ENCODE measurements around the gene MTG2.

MTG2 gene

DNA sequence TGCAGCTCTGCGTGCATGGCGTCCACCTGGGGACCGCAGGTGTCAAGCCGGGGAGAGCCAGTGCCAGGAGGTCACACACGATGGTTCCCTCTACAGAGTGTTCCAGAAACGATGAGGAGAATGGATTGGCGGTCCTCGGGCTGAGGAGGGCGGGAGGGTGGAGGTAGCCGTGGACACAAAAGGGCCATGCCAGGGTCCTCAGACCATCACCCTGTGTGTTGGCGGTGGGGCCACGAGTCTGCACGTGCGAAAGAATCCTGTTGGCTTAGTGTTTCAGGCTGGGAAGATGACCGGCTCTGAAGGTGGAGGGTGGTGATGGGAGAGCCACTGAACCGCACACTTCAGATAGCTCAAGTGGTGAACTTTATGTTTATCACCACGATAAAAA, 23.6 kb downstream of the MTG2 start:
- DNase-seq (ENCODE audit: low spot score), result no peak

DNA sequence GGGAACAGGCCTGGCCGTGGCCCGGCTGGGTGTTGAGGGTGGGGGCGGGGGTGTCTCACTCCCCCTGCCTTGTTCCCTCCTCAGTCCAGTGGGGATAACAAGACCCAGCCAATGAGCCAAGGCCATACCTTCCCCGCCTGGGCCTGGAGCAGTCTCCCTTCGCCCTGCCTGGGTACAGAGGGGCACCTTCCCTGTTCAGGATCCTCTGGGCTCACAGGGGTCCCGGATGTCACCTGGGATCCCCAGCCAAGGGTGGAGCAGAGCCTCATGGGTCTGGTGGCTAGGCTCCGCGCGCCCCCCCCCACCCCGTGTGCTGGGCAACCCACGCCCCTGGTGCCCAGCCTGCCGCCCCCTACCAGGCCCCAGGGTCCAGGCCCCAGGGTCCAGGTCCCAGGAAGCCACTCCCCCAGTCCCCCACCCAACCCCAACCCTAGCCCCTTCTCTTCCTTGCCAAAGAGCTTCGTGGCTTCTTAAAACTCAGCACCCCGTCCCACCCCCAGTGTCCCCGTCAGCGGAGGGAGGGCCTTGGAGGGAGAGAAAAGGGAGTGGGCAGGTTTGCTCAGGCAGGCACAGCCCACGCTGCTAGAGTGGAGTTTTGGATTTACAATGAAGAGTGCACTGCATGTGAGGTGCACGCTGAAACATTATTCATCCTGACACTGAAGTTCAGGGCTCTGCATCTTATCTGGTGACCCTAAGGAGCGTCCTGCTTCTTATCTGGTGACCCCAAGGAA, 25.4 kb downstream of the MTG2 start:
- DNase-seq (ENCODE audit: low spot score), result no peak

DNA sequence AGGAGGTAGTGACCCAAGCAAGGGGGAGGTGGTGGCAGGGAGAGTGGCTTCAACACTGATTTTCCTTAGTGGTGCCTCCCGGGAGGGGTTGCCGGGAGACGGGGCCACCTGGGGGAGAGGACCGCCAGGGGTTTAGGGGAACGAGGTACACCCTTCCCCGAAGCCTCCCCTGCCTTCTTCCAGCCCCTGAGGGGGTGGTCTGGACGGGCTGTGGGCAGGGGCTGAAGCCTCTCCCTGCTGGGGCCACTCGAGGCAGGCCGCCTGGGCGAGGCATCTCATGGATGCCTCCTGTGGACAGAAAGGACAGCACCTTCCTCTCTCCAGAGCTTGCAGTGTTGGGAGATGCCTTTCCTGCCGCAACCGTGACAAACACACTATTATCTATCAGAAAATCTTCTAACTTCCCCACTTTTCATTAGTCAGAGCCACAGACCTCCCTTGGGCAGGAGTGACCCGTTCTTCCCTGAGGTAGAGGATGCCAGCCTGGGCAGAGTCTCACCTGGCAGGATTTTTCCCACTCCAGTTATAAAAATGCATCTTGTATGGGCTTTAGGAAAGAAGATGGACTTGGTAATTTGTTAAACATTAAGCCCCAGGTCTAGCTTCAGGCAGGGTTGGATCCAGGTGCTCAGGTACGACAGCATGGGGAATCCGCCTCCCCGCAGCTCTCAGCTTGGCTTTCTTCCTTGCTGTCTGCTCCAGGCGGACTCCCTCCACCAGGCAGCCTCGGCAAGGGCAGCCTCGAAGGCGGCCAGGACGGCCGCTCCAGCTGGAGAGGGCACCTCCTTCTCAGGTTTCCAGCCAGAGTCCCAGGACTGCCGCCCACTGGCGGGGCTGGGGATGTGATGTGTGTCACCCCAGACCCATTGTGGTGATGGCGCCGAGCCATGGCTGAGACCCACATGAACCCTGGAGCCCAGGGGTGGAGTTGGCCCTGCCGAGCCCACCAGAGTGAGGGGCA, 26.2 kb downstream of the MTG2 start:
- no peak for DNase-seq (ENCODE audit: low spot score)

DNA sequence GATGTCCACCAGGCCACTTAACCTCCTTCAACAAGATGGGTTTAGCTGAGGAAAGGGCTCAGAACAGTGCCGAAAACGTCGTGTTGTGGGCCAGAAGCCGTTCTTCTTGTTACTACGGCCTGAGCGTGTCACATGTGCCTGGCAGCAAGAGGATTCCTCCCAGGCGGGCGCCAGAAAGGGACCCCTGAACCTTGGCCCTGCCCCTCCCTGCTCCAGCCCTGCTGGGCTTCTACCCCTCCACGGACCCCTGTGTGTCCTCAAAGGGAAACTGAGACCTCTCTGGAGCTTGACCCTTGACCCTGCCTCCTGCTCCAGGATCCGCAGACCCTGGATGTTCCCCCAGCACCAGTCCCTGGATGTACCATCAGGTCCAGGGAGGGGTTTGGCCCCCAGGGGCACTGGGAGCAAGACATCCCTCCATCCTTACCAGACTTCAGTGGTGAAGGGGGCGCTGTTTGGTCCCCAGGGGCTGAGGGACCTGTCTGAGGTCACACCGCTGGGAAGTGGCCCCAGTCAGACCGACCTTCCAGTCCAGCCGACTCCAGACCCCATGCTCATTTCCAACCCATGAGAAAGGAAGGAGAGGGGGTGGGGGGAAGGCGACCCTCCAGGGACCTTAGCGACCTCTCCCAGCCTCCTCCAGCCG, 27.1 kb downstream of the MTG2 start:
- DNase-seq (ENCODE audit: low spot score), result no peak

DNA sequence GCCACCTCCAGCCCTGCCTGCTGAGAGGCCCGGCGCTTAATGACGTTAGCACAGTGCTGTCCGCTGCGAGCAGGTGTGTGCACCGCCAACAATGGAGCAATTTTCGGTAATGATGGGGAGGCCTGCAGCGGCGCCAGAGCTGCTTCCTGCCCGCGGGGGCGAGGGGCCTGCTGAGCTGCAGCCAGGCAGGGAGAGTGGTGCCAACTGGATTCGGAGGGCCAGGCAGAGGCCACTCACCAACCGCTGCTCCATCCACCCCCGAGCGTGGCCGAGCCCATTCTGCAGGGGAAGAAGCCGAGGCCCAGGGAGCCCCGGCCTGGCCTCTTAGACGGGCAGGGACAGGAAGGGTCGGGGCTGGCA, 27.6 kb downstream of the MTG2 start:
- DNase-seq (ENCODE audit: low spot score), result no peak

DNA sequence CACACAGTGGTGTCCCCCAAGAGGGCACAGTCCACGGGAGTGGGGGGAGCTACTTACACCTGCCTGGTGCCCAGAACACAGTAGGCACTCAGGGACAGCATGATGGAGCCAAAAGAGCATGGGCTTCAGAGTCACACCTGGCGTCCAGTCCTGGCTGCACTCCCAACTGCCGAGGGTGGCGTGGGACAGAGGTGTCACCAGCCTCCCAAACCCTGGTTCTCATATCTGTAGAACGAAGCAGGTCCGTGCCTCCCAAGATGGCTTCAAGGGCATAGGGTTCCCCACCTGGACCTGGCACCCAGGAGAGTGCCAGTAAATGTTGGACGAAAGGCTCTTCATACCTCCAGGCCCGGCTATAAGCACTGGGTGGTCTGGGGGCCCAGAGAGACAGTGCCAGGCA, 28.4 kb downstream of the MTG2 start:
- DNase-seq (ENCODE audit: low spot score), result no peak

DNA sequence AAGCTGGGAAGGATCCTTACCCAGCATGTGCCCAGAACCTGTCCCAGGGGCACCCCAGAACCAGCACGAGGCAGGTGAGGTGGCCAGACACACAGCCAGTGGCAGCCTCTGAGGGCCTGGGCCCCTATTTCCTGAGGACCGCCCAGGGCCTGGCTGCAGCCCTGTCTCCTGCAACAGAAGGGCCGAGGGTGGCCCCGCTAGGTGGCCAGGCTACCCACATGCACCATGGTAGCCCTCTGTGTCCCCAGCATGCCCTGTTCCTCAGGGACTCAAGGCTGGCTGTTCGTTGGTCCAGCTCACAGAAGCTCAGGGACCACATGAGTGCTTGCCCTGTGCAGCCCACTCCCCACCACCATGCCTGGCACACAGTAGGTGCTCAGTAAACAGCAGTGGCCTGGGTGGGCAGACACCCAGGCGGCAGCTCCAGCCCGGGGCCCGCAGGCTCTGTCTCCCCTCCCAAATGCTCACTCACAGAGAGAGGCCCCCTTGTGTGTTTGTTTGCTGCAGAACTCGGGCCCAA, 29.0 kb downstream of the MTG2 start:
- DNase-seq (ENCODE audit: low spot score), result no peak

DNA sequence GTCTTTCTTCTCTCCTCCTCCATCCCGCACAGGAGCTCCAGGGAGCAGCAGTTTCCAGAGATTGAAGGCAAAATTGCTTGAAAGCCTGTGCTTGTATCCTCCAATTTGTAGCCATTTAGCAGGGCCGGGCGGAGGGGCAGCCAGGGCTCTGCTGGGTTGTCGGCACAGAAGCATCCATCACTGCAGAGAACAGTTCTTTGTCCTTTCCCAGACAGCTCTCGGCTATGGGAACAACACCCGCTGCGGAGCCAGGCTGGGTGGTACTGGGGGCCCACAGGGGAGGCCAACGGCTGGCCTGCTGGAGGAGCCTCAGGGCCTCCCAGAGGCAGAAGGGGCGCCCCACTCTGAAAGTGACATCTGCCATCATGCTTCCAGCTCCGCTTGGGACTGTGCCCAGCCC, 29.5 kb downstream of the MTG2 start:
- no peak for DNase-seq (ENCODE audit: low spot score)

DNA sequence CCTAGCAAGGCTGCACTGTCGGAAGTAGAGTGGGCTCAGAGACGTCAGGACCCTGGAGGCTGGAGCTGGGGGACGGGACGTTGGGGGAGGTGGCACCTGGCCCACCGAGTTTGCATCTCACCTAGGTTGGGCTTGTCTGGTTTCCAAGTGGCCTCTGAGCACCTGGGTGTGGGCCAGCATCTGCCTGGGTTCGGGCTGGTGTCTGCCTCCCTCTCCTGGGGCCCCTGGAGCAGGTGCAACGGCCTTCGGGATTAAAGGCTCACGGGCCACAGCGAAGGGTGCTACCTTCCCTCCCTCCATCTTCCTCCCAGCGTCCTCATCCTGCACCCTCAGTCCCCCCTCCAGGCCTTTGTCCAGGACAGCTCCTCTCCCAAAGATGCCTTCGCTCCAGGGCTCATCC, 31.2 kb downstream of the MTG2 start:
- DNase-seq (ENCODE audit: low spot score), result no peak

DNA sequence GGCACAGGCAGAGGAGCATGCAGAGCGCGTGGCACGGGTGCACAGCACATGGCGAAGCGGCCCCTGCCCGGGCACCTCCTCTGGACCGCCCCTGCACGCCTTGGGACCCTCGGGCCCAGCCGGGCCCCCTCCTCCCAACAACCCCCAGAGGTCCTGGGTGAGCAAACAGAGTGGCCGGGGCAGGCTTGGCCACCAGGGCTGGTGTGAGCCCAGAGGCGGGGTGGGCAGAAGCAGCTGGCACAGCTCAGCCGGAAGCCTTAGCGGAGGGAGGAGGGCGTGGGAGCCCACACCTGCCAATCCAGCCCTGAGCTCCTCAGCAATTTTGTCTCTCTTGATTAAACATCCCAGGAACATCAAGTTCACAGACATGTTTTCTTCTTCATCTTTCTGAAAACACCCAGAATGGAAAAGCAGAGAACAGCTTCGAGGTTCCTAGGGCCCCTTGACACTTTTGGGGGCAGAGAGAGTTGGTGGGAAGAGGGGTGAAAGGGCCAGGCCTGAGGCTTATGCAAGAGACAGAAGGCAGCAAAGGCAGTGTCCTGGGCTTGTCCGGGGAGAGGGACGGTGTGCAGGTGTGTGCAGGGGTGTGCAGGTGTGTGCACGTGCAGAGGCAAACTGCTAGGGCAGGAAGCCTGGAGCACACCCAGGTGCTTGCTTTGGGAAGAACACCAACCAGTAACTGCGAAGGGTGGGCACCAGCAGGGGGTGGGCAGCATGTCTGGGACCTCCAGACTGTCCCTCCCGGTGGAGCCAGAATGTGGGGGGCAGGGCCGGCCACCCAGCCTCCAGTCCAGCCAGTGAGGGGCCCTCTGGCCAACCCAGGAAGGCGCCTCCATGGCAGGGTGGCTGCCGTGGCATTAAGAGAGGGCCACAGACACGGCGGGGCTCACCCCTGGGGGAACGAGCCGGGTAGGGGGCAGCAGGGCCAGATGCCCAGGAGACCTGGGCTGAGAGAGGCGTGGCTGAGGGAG, 32.5 kb downstream of the MTG2 start:
- no peak for DNase-seq (ENCODE audit: low spot score)

DNA sequence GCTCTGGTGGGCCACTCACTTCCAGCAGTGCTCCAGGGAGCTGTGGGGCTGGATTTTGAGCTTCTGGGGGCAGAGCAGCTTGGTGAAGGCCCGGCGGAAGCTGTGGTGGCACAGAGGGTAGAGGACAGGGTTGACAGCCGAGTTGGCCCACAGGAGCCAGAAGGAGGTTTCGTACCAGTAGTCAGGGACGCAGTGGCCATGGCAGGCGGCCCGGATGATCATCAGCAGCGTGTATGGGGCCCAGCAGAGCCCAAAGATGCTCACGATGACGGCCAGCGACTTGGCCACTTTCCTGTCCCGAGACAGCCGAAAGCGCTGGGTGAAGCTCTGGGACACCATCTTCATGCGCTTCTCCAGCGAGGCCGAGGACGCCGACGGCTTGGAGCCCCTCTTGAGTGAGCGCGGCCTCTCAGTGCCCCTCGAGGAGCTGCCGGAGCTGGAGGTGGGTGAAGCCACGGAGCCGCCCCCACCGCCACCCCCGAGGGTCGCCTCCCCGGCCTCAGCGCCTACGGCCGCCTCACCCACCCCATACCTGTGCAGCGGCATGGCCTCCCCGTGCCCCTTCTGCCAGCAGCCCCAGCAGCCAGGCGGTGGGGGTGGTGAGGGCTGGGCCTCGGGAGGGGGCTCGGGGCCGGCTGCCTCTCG, 33.3 kb downstream of the MTG2 start:
- DNase-seq (ENCODE audit: low spot score), result no peak

DNA sequence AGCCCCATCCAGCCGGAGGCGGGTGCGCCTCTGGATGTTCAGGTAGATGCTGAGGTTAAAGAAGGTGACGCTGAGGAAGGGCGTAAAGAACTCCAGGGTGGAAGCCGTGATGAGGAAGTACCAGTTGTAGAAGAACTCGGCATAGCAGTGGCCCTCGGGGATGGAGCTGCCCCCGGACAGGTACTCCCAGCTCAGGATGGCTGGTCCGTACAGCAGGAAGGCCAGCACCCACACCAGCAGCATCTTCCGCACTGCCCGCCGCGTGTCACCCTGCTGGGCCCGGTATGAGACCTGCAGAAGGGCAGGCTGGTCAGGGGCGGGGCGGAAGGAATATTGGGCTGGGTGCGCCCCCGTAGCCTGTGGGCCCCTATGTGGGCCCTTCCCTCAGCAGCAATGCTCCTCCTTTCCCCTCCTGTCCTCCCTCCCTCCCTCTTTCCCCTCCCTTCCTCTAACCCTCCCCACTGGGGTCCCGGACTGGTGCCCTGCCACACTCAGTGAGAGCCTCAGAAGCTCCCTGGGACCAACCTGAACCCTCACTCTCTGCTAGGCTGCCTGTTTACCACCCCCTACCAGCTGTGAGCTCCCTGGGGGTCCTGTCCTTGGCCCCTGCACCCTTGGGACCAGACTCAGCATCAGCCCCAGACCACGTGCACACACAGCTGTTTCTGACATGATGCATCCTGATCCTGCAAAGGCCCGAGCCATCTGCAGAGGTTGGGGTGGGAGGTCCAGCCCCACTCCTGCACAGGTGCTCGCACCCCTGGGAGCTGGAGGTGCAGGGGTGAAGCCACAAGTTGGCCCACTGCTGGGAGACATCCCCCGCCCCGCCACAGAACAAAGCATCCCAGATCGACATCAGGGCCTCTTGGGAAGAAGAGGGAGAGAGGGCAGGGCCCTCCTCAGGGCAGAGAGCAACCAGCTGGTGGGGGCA, 34.1 kb downstream of the MTG2 start:
- no peak for DNase-seq (ENCODE audit: low spot score)

DNA sequence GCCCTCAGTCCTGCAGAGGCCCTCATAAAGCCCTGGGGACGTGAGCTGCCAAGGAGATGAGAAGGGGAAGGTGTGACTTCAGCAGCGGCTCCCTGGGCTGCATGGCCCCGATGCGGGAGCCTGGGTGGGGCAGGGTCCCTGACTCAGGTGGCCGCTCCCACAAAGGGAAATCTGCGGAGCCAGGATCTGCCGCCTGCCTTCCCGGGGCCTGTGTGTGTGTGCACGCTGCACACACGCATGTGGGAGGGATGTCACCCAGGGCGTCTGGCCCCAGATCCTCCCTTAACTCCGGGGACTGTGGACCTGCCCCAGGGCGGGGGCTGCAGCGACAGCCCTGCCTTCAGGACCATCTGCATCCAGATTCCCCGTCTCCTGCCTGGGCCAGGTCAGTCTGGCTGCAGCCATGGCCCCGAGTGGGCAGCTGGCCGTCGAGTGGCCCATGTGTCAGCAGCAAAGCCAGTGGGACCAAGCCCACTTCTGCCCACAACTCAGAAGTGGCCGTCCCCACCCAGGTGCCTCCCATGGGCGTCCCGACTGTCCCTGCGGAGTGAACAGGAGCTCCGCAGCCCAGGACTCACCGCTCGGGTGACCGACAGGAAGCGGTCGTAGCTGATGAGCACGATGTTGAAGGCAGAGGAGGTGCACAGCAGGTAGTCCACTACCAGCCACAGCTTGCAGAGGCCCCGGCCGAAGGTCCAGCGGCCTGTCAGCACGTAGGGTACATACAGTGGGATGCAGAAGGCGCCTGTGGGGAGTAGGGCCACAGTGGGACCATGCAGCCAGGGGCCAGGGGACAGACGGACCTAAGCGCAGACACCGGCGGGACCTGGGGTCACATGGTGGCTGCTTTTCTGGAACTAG, 35.3 kb downstream of the MTG2 start:
- DNase-seq (ENCODE audit: low spot score), result no peak

DNA sequence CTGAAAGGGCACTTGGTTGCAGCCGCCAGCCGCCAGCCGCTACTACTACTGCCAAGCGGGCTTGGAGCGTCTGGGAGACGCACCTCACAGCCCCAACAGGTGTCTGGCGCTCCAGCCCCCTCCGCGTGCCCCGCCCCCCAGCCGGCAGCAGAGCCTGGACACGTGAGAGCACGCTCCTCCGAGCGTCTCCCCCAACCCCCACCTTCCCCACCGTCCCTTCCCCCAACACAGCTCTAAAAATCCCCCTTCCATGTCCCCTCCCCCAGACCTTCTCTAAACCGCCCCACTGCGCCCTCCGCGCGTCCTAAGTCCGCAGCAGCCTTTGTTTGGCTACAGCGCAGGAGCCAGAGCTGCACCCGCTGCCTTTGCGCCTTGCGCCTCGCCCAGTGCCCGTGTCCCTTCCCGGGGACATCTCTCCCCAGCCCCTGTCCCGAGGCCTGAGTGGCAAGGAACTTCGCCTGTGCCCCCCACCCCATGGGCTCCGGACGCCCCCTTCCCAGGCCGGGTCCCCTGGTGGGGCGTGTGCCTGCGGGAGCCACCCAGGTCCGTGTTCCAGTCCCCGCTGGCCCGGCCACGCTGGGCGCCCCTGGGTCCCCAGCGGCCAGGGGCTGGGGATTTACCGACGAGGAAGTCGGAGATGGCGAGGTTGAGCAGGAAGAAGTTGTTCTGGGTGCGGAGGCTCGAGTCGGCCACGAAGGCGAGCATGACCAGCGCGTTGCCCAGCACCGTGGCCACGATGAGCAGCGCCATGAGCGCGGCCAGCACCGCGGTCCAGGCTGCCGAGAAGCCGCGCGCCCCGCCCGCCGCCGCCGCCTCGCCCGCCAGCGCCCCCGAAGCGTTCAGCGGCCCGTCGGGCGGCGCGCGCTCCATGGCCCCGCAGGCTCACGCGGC, 36.5 kb downstream of the MTG2 start:
- no peak for DNase-seq (ENCODE audit: low spot score)

DNA sequence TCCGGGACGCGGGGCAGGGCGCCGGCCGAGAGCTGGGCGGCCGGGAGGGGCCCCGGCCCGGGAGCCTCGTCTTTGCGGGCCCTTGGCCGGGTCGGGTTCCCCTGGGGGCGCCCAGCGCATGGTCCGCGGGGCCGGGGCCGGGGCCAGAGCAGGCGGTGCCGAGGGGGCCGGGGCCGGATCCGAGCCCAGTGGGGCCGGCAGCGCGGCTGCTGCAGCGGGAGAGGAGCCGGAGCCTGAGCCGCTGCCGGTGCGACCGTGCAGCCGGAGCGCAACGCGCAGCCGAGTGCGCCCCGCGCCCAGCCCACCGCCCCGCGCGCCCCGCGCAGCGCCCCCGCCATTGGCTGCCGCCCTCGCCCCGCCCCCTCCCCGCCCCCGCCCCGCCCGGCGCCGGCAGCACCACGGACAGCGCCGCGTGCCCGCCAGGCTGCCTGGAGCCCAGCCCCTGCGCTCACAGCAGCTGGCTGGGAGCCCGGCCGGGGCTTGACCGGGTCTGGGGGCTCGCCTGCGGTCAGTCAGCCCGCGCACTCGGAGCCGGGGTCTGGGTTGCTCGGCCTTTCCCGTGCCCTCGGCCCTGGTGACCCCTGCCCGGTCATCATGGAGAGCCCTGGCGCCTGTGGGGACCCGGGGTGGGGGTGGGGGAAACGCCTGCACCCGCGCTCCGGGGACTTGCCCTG, 37.3 kb downstream of the MTG2 start, which contains the start of gene HRH3:
Gene HRH3 (minus strand): TSS at position 287 of the 674 bp plus-strand sequence. CDS start 308 bp downstream, outside the sequence.
- no peak for DNase-seq (ENCODE audit: low spot score)

DNA sequence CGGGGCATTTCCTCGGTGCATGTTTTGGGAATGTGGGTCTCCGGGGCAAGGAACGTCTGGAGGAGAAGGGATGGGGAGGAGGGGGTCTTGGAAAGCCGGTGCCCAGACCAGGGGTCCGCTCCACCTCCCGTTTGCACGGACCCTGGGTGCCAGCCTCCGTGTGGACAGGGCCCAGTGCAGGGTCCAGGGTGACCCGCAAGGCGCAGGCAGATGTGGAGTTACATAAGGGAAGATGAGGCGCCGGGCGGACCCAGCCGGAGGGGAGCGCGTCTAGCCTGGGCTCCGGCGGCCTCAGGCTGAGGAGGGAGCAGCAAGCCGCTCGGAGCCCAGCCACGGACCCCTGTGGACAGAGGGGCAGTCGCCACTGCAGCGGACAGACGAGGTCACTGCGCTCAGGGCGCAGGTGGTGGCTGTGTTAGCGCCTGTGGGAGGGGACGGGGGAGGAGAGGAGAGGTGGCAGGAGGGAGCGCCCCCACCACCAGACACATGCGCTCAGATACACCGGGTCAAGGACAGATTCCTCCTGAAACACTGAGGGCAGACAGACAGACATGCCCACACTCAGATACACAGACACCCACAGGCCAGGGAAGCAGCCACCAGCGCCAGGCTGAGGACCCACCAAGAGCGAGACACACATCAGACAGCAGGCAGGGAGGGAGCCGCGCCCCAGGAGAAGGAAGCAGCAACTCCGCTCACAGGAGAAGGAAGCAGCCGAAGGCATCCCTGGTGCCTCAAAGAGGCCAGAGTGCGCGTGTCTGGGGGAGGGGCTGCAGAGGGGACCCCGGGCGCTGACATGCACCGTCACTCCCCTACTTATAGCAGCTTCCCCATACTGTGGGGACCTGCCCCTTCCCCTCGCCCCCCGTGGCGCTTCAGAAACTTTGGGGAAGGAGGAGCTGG, 38.1 kb downstream of the MTG2 start:
- DNase-seq (ENCODE audit: low spot score), result no peak
